ENCODE results near the gene METTL17. TPM values are rescaled to one million over a fixed set of nuclear protein-coding genes. Genes with fewer than 3 reads are reported as not detected.

Gene METTL17
- total and polyA plus RNA-seq, 2 of the 13 experiments (the other 11 are each of a cell fraction or from before 2014, with no cell fraction given): 122 to 199 TPM

- H3K27me3 ChIP-seq (ENCODE audit: control insufficient read depth in 1 of 2, insufficient read depth in 2 of 2, low read length in 2 of 2): no peaks in the 10 kb centered on the region
- ChIA-PET POLR2A (interaction anchor here (0.8 to 3.5 kb wide), 12 partner anchors 9 to 64 kb away, joined by 3 to 112 read pairs (median 18); partner anchors contain the start of genes ARHGEF40 and NDRG2), CTCF (ENCODE audit: low intra/inter-chr PET ratio, low total read pairs) (interaction anchor here (0.7 to 4.8 kb wide), 14 partner anchors 14 to 343 kb away, joined by 3 to 109 read pairs (median 4); partner anchors contain the start of gene METTL17)
- BruUV-seq (replicated peaks): no TSS peak
- no peak for ATAC-seq
- intact Hi-C loops (cut with micrococcal nuclease; ENCODE audit: unreplicated experiment) (loop anchor here (1.0 to 2.0 kb wide), 3 partner anchors 14 to 183 kb away; no protein-coding TSS in a partner anchor), in situ Hi-C loops (cut with HindIII; ENCODE audit: extremely low pct_ligation_motif_present, low pct_unique_long_range_greater_than_20kb) (loop anchor here (5.0 kb wide), 1 partner anchor 183 kb away; no protein-coding TSS in a partner anchor)
- no peak for FAIRE-seq
- no peak for DNase-seq (ENCODE audit: low spot score)
- no peaks in the 10 kb centered on the region for H3K79me2 ChIP-seq (ENCODE audit: insufficient read depth, low read length)
- H2AFZ ChIP-seq (ENCODE audit: low read length): no peak overlapping the region
- no peak overlapping the region for H3K27ac ChIP-seq (ENCODE audit: extremely low read length, insufficient read depth, low read length)
- no peak overlapping the region for H3K4me3 ChIP-seq (replicated peaks in 1 of 3; ENCODE audit: insufficient read depth in 1 of 3, low read depth in 2 of 3, low read length in 3 of 3)
- no peaks in the 10 kb centered on the region for H3K9me3 ChIP-seq (ENCODE audit: low read length)
- 56% methylated on average over 8 of the region's 8 CpGs for WGBS (ENCODE audit: low lambda C conversion rate)
- peak overlapping the region; percentile 69; the same call in 1 of the 2 replicates for H3K4me2 ChIP-seq (ENCODE audit: low read depth, low read length)
- peaks cover 77% of the 10 kb centered on the region for H3K4me1 ChIP-seq (ENCODE audit: insufficient read depth, low read length)
- H3K9ac ChIP-seq (ENCODE audit: insufficient read depth, low read depth, low read length): no peak overlapping the region
- no peaks in the 10 kb centered on the region for H3K36me3 ChIP-seq (replicated peaks in 1 of 2; ENCODE audit: control insufficient read depth in 1 of 2, insufficient read depth in 2 of 2, low read length in 2 of 2)
- H4K20me1 ChIP-seq (ENCODE audit: insufficient read depth, low read length): no peaks in the 10 kb centered on the region
- no peak for TF ChIP-seq MATR3 (CRISPR knock-in tag; IDR thresholded peaks at IDR 0.05)
- TF ChIP-seq ARNT (IDR thresholded peaks at IDR 0.05): no peak
- 0 out of 2 replicates have a peak, but pooled peaks have one; percentile 13 for TF ChIP-seq ZNF501 (CRISPR knock-in tag; IDR thresholded peaks at IDR 0.05)
- no peak for TF ChIP-seq CHD4 (IDR thresholded peaks at IDR 0.05; ENCODE audit: borderline replicate concordance, low read length)
- TF ChIP-seq CEBPB (IDR thresholded peaks at IDR 0.05; ENCODE audit: borderline replicate concordance, low read depth, low read length): no peak
- TF ChIP-seq ZNF569 (CRISPR knock-in tag; IDR thresholded peaks at IDR 0.05; ENCODE audit: borderline replicate concordance): no peak
- TF ChIP-seq ZSCAN20 (CRISPR knock-in tag; IDR thresholded peaks at IDR 0.05; ENCODE audit: borderline replicate concordance): no peak
- TF ChIP-seq TMF1 (CRISPR knock-in tag; IDR thresholded peaks at IDR 0.05; ENCODE audit: low read depth): no peak
- TF ChIP-seq ARID3A (IDR thresholded peaks at IDR 0.05; ENCODE audit: low read depth, low read length): no peak
- TF ChIP-seq NAIF1 (CRISPR knock-in tag; IDR thresholded peaks at IDR 0.05; ENCODE audit: borderline replicate concordance): no peak
- TF ChIP-seq NCOR1 (IDR thresholded peaks at IDR 0.05; ENCODE audit: borderline replicate concordance, low read length): no peak
- TF ChIP-seq SNAPC4 (CRISPR knock-in tag; IDR thresholded peaks at IDR 0.05): 0 out of 2 replicates have a peak, but pooled peaks have one; percentile 12
- TF ChIP-seq ATM (IDR thresholded peaks at IDR 0.05; ENCODE audit: borderline replicate concordance): no peak
- TF ChIP-seq ZNF331 (CRISPR knock-in tag; IDR thresholded peaks at IDR 0.05): no peak
- 0 out of 2 replicates have a peak, but pooled peaks have one; percentile 56 for TF ChIP-seq SNAI1 (CRISPR knock-in tag; IDR thresholded peaks at IDR 0.05; ENCODE audit: borderline replicate concordance)
- no peak for TF ChIP-seq ZNF652 (CRISPR knock-in tag; IDR thresholded peaks at IDR 0.05; ENCODE audit: borderline replicate concordance, low read depth)
- 0 out of 2 replicates have a peak, but pooled peaks have one; percentile 0 for TF ChIP-seq HOXA5 (CRISPR knock-in tag; IDR thresholded peaks at IDR 0.05)
- 0 out of 2 replicates have a peak, but pooled peaks have one; percentile 67 for TF ChIP-seq ZNF251 (CRISPR knock-in tag; IDR thresholded peaks at IDR 0.05)
- TF ChIP-seq SRSF9 (IDR thresholded peaks at IDR 0.05; ENCODE audit: borderline replicate concordance, insufficient read depth, low read depth, low read length, poor library complexity, severe bottlenecking): no peak
Observed at GRCh38 chr14:21040370-21040925, 50.7 kb downstream of the METTL17 start.

Measured in HepG2 (cell line).